Measurements from ENCODE around the gene KLKB1.

- no peak for TF ChIP-seq EZH2 (IDR thresholded peaks at IDR 0.05; ENCODE audit: low read length)
- TF ChIP-seq CTCF (optimal IDR thresholded peaks at IDR 0.05 in 1 of 3, IDR thresholded peaks at IDR 0.05 in 1 of 3, conservative IDR thresholded peaks at IDR 0.05 in 1 of 3; ENCODE audit: extremely low read depth in 1 of 3, insufficient read depth in 2 of 3, low read length in 3 of 3), result peak; percentile 47 to 65 (median 48)
Measured at GRCh38 chr4:186201535-186202230, 25.6 kb upstream of the KLKB1 start.
